GM18951 (cell line): ENCODE data around the gene CCDC148.

Source experiments
- POLR2A ChIP-seq: IDR thresholded peaks from 4 replicates; pipeline ENCODE4 v1.6.1; 2011; ENCODE audit warnings: mild to moderate bottlenecking; ENCODE audit not compliant: insufficient read length, insufficient read depth; ENCODE audit errors: extremely low read depth
- in situ Hi-C: fragments of 300-500 bp; cut with MboI; formaldehyde crosslinking; loops from one replicate; pipeline ENCODE4 v1.12.0; 2022; ENCODE audit warnings: low sequenced_read_pairs, mixed read lengths, inconsistent platforms; ENCODE audit not compliant: unreplicated experiment

The CCDC148 gene

DNA sequence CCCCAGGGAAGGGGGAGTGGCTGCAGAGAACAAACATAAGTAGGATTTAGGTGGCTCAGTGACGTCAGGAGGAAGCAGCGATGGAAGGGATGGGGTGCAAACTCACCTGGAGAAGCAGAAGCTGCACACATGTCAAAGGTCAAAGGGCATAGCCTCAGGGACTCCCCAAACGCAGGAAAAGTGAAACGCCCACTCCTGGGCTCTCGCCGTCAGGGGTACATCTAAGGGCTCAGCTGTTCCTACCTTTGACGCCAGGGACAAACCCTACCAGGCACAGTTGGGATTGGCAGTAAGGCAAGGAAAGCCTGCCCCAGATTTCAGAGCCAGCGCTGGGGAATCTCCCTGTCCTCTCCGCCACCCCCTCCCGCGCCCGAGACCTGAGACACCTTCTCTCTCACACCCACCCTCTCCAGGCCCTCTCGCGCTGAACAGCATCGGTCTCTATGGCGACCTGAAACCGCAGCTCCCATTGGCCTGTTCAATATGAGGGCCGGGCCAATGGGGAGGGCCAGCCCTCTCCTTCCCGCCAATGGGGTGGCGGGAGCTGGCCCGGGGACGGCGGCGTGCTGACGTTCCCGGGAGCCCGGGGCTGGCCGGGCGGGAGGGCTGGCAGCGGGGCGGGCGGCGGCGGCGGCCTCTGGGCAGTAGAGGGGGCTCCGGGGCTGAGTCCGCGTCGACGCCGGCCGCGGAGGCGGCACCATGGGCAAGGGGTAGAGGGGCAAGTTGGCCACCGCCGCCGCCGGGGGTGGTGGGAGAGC lies at the start of gene CCDC148, which contains the start of gene PKP4:
Gene CCDC148, minus strand, starts transcription at position 445 of the 758 bp plus-strand sequence. Its CDS starts 314 bp downstream, at position 131.
Gene PKP4, plus strand, starts transcription at position 644 of the 758 bp plus-strand sequence. CDS start 76,233 bp downstream, outside the sequence.
- in situ Hi-C loops, result no loop called here
- TF ChIP-seq POLR2A, result peak; percentile 50

DNA sequence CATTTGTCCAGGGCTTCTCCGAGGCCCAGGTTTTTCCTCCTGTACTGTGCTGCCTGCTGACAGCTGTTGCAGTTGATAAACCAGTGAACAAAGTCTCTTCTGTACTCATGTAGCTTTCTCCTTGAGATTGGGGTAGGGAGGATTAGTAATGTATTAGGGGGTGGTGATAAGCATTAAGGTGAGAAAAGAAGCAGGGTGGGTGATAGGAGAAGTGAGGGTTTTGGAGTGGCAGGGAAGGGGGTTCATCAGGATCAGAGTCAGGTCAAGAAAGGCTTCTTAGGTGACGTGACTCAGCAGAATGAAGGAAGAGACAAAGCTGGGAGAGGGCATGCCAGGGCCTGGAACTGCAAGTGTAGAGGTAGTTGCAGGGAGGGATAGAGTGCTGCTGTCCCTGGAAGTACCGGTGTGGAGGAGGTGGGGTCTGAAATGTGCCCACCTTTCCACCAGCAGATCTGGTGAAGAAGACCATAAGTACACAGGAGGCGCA lies 48.9 kb upstream of the CCDC148 start:
- in situ Hi-C loops, result no loop called here
- no peak for TF ChIP-seq POLR2A

DNA sequence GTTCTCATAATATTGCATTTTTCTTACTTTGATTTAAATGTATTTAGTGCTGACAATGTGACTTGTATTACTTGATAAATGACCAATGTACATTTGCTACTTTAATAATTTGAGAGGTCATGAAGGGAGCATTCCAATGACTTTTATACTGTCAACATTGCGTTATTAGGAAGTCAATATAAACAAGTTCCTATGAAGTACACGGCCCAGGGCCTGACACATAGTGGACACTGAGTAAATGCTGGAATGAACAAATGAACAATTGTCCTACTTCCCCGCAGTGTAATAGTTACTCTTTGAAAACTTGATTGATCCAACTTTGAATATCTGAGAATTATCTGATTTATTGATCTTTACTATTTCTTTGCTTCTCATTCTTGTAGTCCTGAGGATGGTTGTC lies 47.5 kb upstream of the CCDC148 start:
- TF ChIP-seq POLR2A, result no peak
- in situ Hi-C loops, result no loop called here

DNA sequence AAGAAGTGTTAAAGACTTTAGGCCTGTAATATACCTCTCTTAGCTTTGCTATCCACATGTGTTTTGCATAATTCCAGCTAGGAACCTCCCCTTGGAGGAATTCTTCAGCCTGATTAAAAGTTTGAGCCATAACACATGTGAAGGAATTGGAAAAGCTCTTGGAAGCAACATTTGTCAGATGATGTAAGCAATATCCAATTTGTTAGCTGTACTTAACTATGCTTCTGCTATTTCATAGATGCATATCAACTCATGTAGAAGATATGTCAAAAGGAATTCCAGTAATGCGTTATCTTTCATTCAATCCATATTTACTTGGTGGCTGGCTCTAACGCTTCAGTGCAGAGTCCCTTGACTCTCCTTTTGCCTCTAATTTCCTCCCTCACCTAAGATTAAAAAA lies 46.4 kb upstream of the CCDC148 start:
- no peak for TF ChIP-seq POLR2A
- in situ Hi-C loops, result no loop called here

DNA sequence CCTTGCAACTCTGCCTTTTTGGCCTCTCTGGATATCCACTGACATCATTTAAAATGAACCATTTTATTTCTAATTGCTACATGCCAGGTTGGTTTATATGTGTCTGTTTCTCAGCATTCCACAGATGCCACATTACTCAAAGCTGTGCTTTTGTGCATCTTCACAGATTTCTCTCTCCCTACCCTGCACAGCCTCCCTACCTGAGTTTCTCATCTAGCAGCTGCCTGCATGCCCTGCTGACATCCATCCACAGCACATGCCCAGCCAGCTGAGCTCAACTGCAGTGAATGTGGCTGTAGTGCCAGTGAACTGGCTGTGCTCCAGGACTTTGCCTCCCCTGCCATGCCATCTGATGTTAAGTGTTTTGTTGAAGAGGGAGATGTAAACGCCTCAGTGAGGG lies 44.7 kb upstream of the CCDC148 start:
- TF ChIP-seq POLR2A, result no peak

DNA sequence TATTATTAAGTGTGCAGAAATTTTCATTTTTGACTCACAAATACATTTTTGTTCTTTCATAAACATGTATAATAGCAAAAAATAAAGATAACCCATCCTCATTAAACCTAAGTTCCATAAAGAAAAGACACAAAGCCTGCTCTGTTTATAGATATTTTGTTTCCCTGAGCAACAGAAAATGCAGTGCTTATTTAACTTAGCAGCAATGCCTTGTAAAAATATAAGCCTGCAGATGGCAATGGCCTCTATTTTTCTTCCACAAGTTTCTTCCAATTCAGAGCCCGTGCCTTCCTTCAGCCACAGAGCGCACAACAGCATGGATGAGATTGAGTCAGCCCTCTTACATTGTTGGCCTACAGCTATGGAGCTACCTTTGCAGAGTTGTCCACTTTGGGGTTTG lies 43.8 kb upstream of the CCDC148 start:
- no peak for TF ChIP-seq POLR2A
- in situ Hi-C loops, result no loop called here

More for the DNA sequence above, 44.7 kb upstream of the CCDC148 start:
- in situ Hi-C loops, result no loop called here

DNA sequence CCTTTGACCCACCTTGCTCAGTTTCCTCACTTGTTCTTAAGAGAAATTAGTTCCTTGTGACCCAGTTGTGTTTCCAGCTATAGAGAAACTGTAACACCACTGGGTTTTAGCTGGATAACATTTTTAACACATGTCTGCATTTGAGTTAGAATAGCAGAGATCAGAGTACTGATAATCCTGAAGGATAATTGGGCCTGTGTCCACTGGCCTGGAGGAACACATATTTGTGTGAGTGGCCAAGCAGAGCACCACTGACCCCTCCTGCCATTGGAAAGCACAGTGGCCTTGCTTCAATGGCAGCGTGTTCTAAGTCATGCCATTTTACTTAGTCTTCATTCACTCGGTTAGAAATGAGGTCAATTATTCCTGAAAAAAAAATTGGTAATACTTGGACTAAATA lies 42.8 kb upstream of the CCDC148 start:
- in situ Hi-C loops, result no loop called here

DNA sequence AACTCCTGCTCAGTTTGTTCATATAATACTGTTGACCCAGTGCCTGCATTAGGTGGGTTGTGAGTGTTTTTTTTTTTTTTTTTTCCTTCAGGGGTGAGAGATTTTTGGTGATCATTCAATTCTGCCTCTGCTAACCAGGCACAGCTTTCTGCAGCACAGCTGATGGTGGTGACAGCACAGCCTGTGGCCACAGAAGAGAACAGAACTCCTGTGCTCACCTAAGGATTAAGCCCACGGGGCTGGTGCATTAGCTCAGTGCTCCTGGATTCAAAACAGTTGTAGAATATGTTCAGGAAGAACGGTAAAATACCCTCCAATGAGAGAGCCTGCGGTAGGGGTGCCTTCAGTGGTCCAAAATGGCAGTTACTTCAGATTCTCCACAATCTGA lies 42.2 kb upstream of the CCDC148 start:
- no peak for TF ChIP-seq POLR2A
- in situ Hi-C loops, result no loop called here

More for the DNA sequence above, 42.8 kb upstream of the CCDC148 start:
- TF ChIP-seq POLR2A, result no peak

DNA sequence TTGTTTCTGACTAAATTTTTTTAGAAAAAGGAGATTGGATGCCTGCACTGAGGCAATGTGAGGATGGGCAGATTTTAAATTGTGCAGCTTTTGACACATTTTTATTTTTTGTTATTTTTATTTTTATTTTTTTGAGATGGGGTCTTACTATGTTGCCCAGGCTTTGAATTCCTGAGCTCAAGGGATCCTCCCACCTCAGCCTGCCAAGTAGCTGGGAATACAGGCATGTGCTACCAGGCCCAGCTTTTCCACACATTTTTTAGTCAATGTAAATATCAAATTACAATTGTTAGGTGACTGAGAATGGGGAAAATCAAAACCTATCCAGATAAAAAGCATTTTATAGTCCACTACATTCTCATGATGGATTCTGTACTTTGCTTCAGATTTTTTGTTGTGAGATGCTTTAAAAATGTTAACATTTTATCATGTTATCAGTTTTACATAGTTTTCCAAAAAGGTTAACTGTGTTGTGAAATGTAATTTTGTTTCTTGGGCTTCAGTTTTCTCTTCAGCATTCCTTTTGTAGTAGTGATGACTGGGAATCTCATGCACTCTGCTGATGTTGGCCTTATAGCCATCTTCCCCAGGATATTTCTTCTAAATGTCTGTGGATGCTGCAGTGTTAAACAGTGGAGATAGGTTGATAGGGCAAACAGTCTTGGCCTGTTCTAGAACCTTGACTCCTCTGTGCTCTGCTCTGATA lies 41.6 kb upstream of the CCDC148 start:
- in situ Hi-C loops, result no loop called here
- no peak for TF ChIP-seq POLR2A

DNA sequence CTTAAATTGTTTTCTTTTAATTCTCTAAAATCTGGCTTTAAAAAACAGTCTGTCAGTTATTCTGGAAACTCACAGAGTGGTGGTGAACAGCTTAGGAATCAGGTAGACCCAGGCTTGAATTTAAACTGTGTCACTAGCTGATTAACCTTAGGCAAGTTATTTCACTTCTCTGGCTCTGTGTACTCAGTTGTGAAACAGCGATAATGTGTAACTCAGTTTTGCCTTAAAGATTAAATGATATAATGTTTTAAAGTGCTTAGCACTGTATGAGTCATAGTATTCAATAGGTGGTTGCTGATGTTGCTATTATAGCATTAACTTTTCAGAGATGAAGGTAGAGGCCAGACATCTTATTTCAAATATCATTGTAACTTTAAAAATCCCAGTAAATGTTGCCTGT lies 40.9 kb upstream of the CCDC148 start:
- TF ChIP-seq POLR2A, result no peak
- in situ Hi-C loops, result no loop called here

DNA sequence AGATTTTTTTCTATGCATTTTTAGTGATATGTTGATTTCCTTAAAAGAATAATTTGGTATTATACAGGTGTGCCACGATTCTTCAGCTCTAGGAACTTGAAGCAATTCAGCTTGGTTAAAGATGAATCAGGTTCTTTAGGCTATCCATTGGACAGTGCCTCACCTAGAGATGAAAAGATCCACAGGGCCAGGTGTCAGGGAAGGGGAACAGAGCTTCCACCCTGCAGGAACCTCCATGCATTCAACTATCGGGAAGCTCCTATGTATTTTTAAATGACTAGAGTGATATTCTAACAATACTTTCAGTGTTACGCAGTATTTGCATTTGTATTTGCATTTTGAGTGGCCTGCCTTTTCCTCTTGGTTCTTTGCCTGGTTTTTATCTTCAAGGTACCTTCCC lies 40.4 kb upstream of the CCDC148 start:
- TF ChIP-seq POLR2A, result no peak
- in situ Hi-C loops, result no loop called here

DNA sequence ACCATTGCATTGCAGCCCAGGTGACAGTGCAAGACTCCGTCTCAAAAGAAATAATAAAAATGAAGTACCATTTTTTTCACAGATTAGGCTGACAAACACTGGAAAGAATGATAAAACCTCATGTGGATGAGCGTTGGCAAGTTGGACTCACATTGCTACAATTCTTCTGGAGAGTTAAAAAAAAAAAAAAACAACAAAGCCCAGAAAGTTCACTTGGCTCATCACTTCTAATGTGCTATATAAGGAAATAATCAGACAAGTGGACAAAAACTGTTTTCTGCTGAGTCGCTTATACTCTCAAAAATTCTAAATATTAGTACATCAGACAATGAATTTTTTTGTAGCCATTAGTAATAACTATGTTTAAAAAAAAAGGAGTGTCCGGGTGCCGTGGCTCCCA lies 38.6 kb upstream of the CCDC148 start:
- in situ Hi-C loops, result no loop called here
- TF ChIP-seq POLR2A, result no peak

DNA sequence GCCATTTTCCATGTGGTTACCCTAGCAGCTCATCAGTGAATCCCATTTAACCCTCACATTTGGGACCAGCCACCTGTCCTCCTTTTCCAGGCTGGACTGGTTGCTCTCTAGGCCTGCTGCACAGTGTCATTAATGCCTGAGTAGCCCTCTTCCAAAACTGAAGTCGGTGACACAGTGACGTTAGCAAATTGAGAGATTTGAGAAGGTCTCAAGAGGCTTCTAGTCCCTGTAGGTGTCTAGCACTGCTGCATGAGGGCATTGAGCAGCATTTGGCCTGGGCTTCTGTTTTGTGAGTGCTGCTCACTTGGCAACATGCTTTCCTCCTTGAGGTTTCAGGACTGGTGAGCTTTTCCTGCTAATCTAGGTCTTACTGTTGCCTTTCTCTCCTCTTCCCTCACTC lies 36.9 kb upstream of the CCDC148 start:
- in situ Hi-C loops, result no loop called here
- no peak for TF ChIP-seq POLR2A

DNA sequence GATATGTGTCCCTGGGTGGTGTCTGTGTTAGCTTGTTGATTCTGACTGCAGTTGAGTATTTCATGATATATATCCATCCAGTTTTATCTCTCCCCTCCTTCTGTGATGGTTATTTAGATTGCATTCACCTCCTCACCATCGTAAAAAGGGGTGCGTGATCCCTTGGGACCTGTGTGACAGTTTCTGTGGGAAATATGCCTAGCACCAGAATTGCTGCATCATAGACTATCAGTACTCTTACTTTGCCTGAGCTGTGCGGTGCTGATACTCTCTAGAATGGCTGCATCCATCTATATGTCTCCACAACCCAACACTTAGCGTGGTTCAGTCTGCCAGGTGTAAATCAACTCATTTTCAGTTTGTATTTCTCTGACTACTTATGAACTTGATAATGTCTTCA lies 34.5 kb upstream of the CCDC148 start:
- in situ Hi-C loops, result no loop called here

More for the DNA sequence above, 34.5 kb upstream of the CCDC148 start:
- no peak for TF ChIP-seq POLR2A
